H1 (cell line): Measurements from ENCODE around the gene OXTR. TPM values are rescaled to one million over a fixed set of nuclear protein-coding genes. Genes with fewer than 3 reads are reported as not detected.

Experiments used
- CTCF ChIA-PET: fragments of 300-600 bp; sonication (Branson Sonifier 250); formaldehyde crosslinking; loops from one replicate; lab custom pipeline; 2021; ENCODE audit not compliant: partially characterized antibody; lab: Charles Lee
- POLR2A ChIA-PET: fragments of 300-600 bp; sonication (Branson Sonifier 250); formaldehyde crosslinking; loops from one replicate; lab custom pipeline; 2021; ENCODE audit warnings: inconsistent platforms; ENCODE audit not compliant: partially characterized antibody; lab: Charles Lee
- DNase-seq, 2 experiments: peaks; one replicate each; pipeline versions ENCODE4 v3.0.0 to v3.0.0-alpha.2; 2010 to 2022; ENCODE audit warnings: low spot score in 2 of 2, low read depth in 1 of 2, mixed read lengths in 1 of 2
- FAIRE-seq: peaks from 2 replicates; lab custom pipeline; 2011; peaks lifted over from hg19 to GRCh38; lab: Jason Lieb, UNC
- H2AFZ ChIP-seq: 2 replicates; pipeline ENCODE4 v1.8.1; 2012; ENCODE audit warnings: low read length, inconsistent platforms
- H2AK5ac ChIP-seq: 2 replicates; pipeline ENCODE4 v1.6.1; 2013; ENCODE audit warnings: low read depth, low read length
- H2BK120ac ChIP-seq: replicated peaks from 2 replicates; pipeline ENCODE3; 2013; ENCODE audit warnings: low read depth, low read length, inconsistent platforms
- H2BK12ac ChIP-seq: 2 replicates; pipeline ENCODE4 v1.6.1; 2013; ENCODE audit warnings: low read depth, low read length
- H2BK15ac ChIP-seq: 2 replicates; pipeline ENCODE4 v1.6.1; 2013; ENCODE audit warnings: low read length
- H2BK20ac ChIP-seq: 2 replicates; pipeline ENCODE4 v1.6.1; 2013; ENCODE audit warnings: low read length
- H2BK5ac ChIP-seq: 2 replicates; pipeline ENCODE4 v1.6.1; 2013; ENCODE audit warnings: low read depth, low read length
- H3K14ac ChIP-seq: 2 replicates; pipeline ENCODE4 v1.6.1; 2013; ENCODE audit warnings: inconsistent platforms; ENCODE audit not compliant: insufficient read length
- H3K18ac ChIP-seq: 2 replicates; pipeline ENCODE4 v1.6.1; 2013; ENCODE audit warnings: low read length; ENCODE audit errors: extremely low read depth
- H3K23ac ChIP-seq: 2 replicates; pipeline ENCODE4 v1.6.1; 2013; ENCODE audit warnings: inconsistent platforms; ENCODE audit not compliant: insufficient read length
- H3K23me2 ChIP-seq: 2 replicates; pipeline ENCODE4 v1.6.1; 2013; ENCODE audit warnings: low read depth, low read length
- H3K27ac ChIP-seq: 2 replicates; pipeline ENCODE4 v1.6.1; 2011; ENCODE audit warnings: low read depth, low read length, inconsistent platforms
- H3K27me3 ChIP-seq, 4 experiments: replicated peaks in 1 of 4; 1 replicate in 1 of 4; 2 replicates in 3 of 4; pipeline versions ENCODE4 v1.6.1 to v1.8.1; 2011 to 2013; ENCODE audit warnings: low read length in 3 of 4, mild to moderate bottlenecking in 3 of 4, inconsistent platforms in 2 of 4, mixed read lengths in 2 of 4, moderate library complexity in 1 of 4; ENCODE audit not compliant: control insufficient read depth in 3 of 4, insufficient read depth in 3 of 4; ENCODE audit errors: extremely low read depth in 1 of 4
- H3K36me3 ChIP-seq, 4 experiments: 2 replicates each; pipeline versions ENCODE4 v1.6.1 to v1.8.1; 2011 to 2013; ENCODE audit warnings: mild to moderate bottlenecking in 4 of 4, low read length in 3 of 4, moderate library complexity in 2 of 4, control low read depth in 1 of 4, inconsistent platforms in 1 of 4; ENCODE audit not compliant: insufficient read depth in 4 of 4, control insufficient read depth in 2 of 4
- H3K4ac ChIP-seq: replicated peaks from 2 replicates; pipeline ENCODE3; 2013; ENCODE audit warnings: low read length, low read depth, mixed read lengths, inconsistent platforms; ENCODE audit not compliant: insufficient read length
- H3K4me1 ChIP-seq, 4 experiments: replicated peaks in 1 of 4; 1 replicate in 1 of 4; 2 replicates in 3 of 4; pipeline versions ENCODE4 v1.6.1 to v1.8.1; 2011 to 2013; ENCODE audit warnings: low read length in 3 of 4, inconsistent platforms in 2 of 4, mixed read lengths in 1 of 4; ENCODE audit not compliant: insufficient read depth in 4 of 4, control insufficient read depth in 3 of 4
- H3K4me2 ChIP-seq, 2 experiments: 2 replicates each; pipeline versions ENCODE4 v1.6.1 to v1.8.1; 2011 to 2013; ENCODE audit warnings: low read depth in 2 of 2, low read length in 2 of 2, control low read depth in 1 of 2, inconsistent platforms in 1 of 2, mild to moderate bottlenecking in 1 of 2; ENCODE audit not compliant: insufficient read depth in 1 of 2
- H3K4me3 ChIP-seq, 4 experiments: fragments of 200-600, 300-600 bp in 1 of 4; sonication (generic), shearing (Covaris generic), sonication (Bioruptor Twin) in 1 of 4; 2 replicates each; pipeline versions ENCODE4 v1.5.1 to v1.8.1; 2011 to 2016; ENCODE audit warnings: low read length in 4 of 4, low read depth in 3 of 4, control low read depth in 2 of 4, inconsistent platforms in 2 of 4, mild to moderate bottlenecking in 2 of 4, mixed read lengths in 1 of 4, moderate library complexity in 1 of 4; ENCODE audit not compliant: insufficient read depth in 2 of 4; ENCODE audit errors: extremely low read depth in 1 of 4
- H3K56ac ChIP-seq: replicated peaks from 2 replicates; pipeline ENCODE3; 2013; ENCODE audit warnings: low read depth, mild to moderate bottlenecking, mixed read lengths, low read length, inconsistent platforms; ENCODE audit not compliant: insufficient read length
- H3K79me1 ChIP-seq: 2 replicates; pipeline ENCODE4 v1.6.1; 2013; ENCODE audit warnings: low read depth, low read length, control low read depth
- H3K79me2 ChIP-seq, 2 experiments: 2 replicates each; pipeline versions ENCODE4 v1.6.1 to v1.8.1; 2012 to 2013; ENCODE audit warnings: low read length in 2 of 2, mild to moderate bottlenecking in 2 of 2, inconsistent platforms in 1 of 2; ENCODE audit not compliant: insufficient read depth in 2 of 2, control insufficient read depth in 1 of 2
- H3K9ac ChIP-seq, 4 experiments: replicated peaks in 1 of 4; 1 replicate in 1 of 4; 2 replicates in 3 of 4; pipeline versions ENCODE4 v1.6.1 to v1.8.1; 2011 to 2013; ENCODE audit warnings: low read depth in 3 of 4, low read length in 3 of 4, control low read depth in 2 of 4, mild to moderate bottlenecking in 2 of 4, moderate library complexity in 2 of 4, inconsistent platforms in 1 of 4; ENCODE audit errors: extremely low read depth in 1 of 4
- H3K9me3 ChIP-seq, 2 experiments: 2 replicates each; pipeline versions ENCODE4 v1.6.1 to v1.8.1; 2012 to 2013; ENCODE audit warnings: mild to moderate bottlenecking in 2 of 2, moderate library complexity in 2 of 2, control low read depth in 1 of 2, inconsistent platforms in 1 of 2, low read depth in 1 of 2, low read length in 1 of 2, mixed read lengths in 1 of 2; ENCODE audit not compliant: insufficient read depth in 2 of 2
- H4K20me1 ChIP-seq, 2 experiments: replicated peaks in 1 of 2; 2 replicates each; pipeline versions ENCODE3 to v1.8.1; 2011 to 2013; ENCODE audit warnings: inconsistent platforms in 2 of 2, low read length in 2 of 2, mild to moderate bottlenecking in 1 of 2; ENCODE audit not compliant: insufficient read depth in 2 of 2, control insufficient read depth in 1 of 2
- H4K5ac ChIP-seq: 2 replicates; pipeline ENCODE4 v1.6.1; 2013; ENCODE audit warnings: low read length, low read depth, mixed read lengths, inconsistent platforms; ENCODE audit not compliant: insufficient read length
- H4K8ac ChIP-seq: 2 replicates; pipeline ENCODE4 v1.8.0; 2013; ENCODE audit warnings: mild to moderate bottlenecking, moderate library complexity, low read length, inconsistent platforms; ENCODE audit not compliant: insufficient read depth; ENCODE audit errors: extremely low read depth
- H4K91ac ChIP-seq: replicated peaks from 2 replicates; pipeline ENCODE3; 2013; ENCODE audit warnings: low read length, mixed read lengths, inconsistent platforms; ENCODE audit not compliant: insufficient read length
- EP300 ChIP-seq, 2 experiments: IDR thresholded peaks; 1 replicate in 1 of 2; 2 replicates in 1 of 2; pipeline ENCODE4 v1.6.1; 2011 to 2012; ENCODE audit warnings: low read depth in 2 of 2, low read length in 2 of 2, mild to moderate bottlenecking in 2 of 2, borderline replicate concordance in 1 of 2, inconsistent platforms in 1 of 2, moderate library complexity in 1 of 2
- EZH2 ChIP-seq: fragments of 200-600 bp; sonication (generic); IDR thresholded peaks from 2 replicates; pipeline ENCODE4 v1.7.1; 2012; ENCODE audit warnings: low read depth, mild to moderate bottlenecking, moderate library complexity, low read length, inconsistent platforms; ENCODE audit not compliant: severe bottlenecking
- GTF2F1 ChIP-seq: IDR thresholded peaks from 2 replicates; pipeline ENCODE4 v1.6.1; 2012; ENCODE audit warnings: low read depth, low read length, improper control_type of control experiment, borderline replicate concordance
- NANOG ChIP-seq: IDR thresholded peaks from 2 replicates; pipeline ENCODE4 v1.6.1; 2011; ENCODE audit warnings: low read length, low read depth, mild to moderate bottlenecking, inconsistent platforms; ENCODE audit not compliant: insufficient read depth, poor library complexity, severe bottlenecking
- RAD21 ChIP-seq, 2 experiments: IDR thresholded peaks in 1 of 2; conservative IDR thresholded peaks in 1 of 2; 2 replicates each; pipeline ENCODE4 v1.6.1; 2011; ENCODE audit warnings: low read depth in 2 of 2, low read length in 2 of 2, improper control_type of control experiment in 1 of 2, inconsistent platforms in 1 of 2, mild to moderate bottlenecking in 1 of 2, moderate library complexity in 1 of 2
- SIX5 ChIP-seq: IDR thresholded peaks from 2 replicates; pipeline ENCODE4 v1.6.1; 2011; ENCODE audit warnings: mild to moderate bottlenecking, low read depth, low read length
- WGBS, 2 experiments: shearing (Covaris generic) in 1 of 2; methylation state at CpG; one replicate each; pipeline versions ENCODE4 v1.1.6 to v1.1.7; 2013 to 2015; ENCODE audit warnings: low lambda C conversion rate in 2 of 2, mixed read lengths in 2 of 2, inconsistent platforms in 1 of 2, low coverage in 1 of 2, missing lambda C conversion rate in 1 of 2; ENCODE audit not compliant: insufficient replicate concordance in 2 of 2, insufficient coverage in 1 of 2, insufficient read length in 1 of 2; ENCODE audit errors: extremely low coverage in 1 of 2, missing lambda C conversion rate in 1 of 2; 5-methylcytosine and 5-hydroxymethylcytosine counted together
- polyA plus RNA-seq, 7 experiments: library from polyadenylated mRNA; depleted of rRNA in 3 of 7; stranded (reverse) in 5 of 7; unstranded in 2 of 7; fragments of >200 nt in 5 of 7; fragments of 200-250 nt in 2 of 7; gene quantifications; 1 replicate in 5 of 7; 2 replicates in 1 of 7; 4 replicates in 1 of 7; pipeline versions ENCODE4 v1.2.1 to v1.2.3, GENCODE V29; 2011 to 2013; ENCODE audit warnings: missing spikeins in 2 of 7, mixed read lengths in 2 of 7
- total RNA-seq: library from RNA; stranded (reverse); fragmentation: NEBNext Ultra II Directional; extraction: Animal tissue kit (Norgen Biotek cat#: 25700); gene quantifications from 2 replicates; pipeline ENCODE4 v1.2.1, GENCODE V29; 2021
- TF ChIP-seq, protein P1 (sequence below): IDR thresholded peaks from 2 replicates; pipeline ENCODE4 v1.6.1; 2012; ENCODE audit warnings: inconsistent platforms

Gene OXTR
- total and polyA plus RNA-seq, 2 of the 8 experiments (the other 6 are each of a cell fraction or from before 2014, with no cell fraction given), result 0.77 to 2.3 TPM

DNA sequence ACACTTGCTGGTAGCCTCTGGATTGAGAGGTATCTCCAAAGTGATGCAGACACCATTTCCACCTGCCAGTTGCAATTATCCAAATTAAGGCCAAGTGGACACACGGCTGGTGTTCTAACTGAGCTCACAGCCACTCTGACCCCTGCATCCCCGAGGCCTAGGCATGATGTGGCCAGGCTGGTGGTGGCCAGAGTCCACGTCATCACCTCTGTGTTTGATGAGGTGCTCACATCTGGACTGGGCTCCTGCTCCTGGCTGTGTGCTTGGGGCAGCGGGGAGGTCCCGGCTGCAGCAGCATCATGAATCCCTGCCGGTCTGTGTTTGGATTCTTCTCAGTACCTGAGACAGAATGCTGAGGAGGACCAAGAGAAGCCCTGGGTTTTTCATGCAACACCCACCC lies 4.9 kb downstream of the OXTR start:
- Histone ChIP-seq H3K4me2 (no peak overlapping the region), H3K18ac (no peak overlapping the region), H4K91ac (no peak overlapping the region)
- POLR2A ChIA-PET, result interaction anchor here (1.2 kb wide), 1 partner anchor 29 kb away, joined by 3 read pairs; no protein-coding TSS in a partner anchor
- DNase-seq, result peak in 1 of 2 experiments; percentile 24
- TF ChIP-seq EP300 (IDR thresholded peaks at IDR 0.05; ENCODE audit: borderline replicate concordance in 1 of 2, low read depth in 2 of 2, low read length in 2 of 2) (no peak), EZH2 (no peak), SIX5 (no peak), GTF2F1 (no peak), RAD21 (IDR thresholded peaks at IDR 0.05 in 1 of 2, conservative IDR thresholded peaks at IDR 0.05 in 1 of 2; ENCODE audit: low read depth in 2 of 2, low read length in 2 of 2) (no peak), NANOG (no peak)
- TF ChIP-seq, protein P1, sequence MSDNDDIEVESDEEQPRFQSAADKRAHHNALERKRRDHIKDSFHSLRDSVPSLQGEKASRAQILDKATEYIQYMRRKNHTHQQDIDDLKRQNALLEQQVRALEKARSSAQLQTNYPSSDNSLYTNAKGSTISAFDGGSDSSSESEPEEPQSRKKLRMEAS, result no peak
- TF ChIP-seq, all 59 proteins: peak for 0
- H2AK5ac ChIP-seq, result no peak overlapping the region
- peaks cover 0 to 17% (median 8%) of the 10 kb centered on the region in 4 experiments; a peak in 5 of 7 replicates for H3K4me1 ChIP-seq
- no peaks in the 10 kb centered on the region for H3K36me3 ChIP-seq
- no peak overlapping the region for H3K9ac ChIP-seq
- H2BK5ac ChIP-seq, result no peak overlapping the region
- no peak overlapping the region for H2AFZ ChIP-seq
- no peak overlapping the region for H3K56ac ChIP-seq
- no peak for FAIRE-seq
- H3K9me3 ChIP-seq, result no peaks in the 10 kb centered on the region
- CTCF ChIA-PET, result interaction anchor here (0.8 to 1.4 kb wide), 3 partner anchors 23 to 100 kb away, joined by 3 to 4 read pairs (median 3); no protein-coding TSS in a partner anchor
- WGBS, 2 experiments, result 88% methylated on average over 6 of the region's 6 CpGs; no CpG with 5 or more reads in 1 of the 2 experiments
- no peak overlapping the region for H2BK12ac ChIP-seq
- H4K5ac ChIP-seq, result no peak overlapping the region
- no peak overlapping the region for H2BK15ac ChIP-seq
- no peak overlapping the region for H2BK20ac ChIP-seq
- no peak overlapping the region for H2BK120ac ChIP-seq
- H3K27ac ChIP-seq, result no peak overlapping the region
- H3K4ac ChIP-seq, result no peak overlapping the region
- H3K4me3 ChIP-seq, result no peak overlapping the region
- no peaks in the 10 kb centered on the region for H3K79me1 ChIP-seq
- H3K27me3 ChIP-seq, result peaks cover 24 to 37% (median 35%) of the 10 kb centered on the region in 4 experiments
- peaks cover 3% of the 10 kb centered on the region; the same call in 1 of the 2 replicates for H3K23me2 ChIP-seq
- H3K14ac ChIP-seq, result no peak overlapping the region
- no peak overlapping the region for H4K8ac ChIP-seq
- no peak overlapping the region for H3K23ac ChIP-seq
- H4K20me1 ChIP-seq, result peaks cover 2 to 3% of the 10 kb centered on the region in 2 experiments
- no peaks in the 10 kb centered on the region for H3K79me2 ChIP-seq
